HG03196 (cell line): Measurements from ENCODE around the gene PRPH.
"Not testable (repeated sequence)": the region's sequence is repeated elsewhere in the genome, so short reads cannot be mapped to it uniquely, and the experiment has no call there.

Source experiments
- ATAC-seq: cut with Tn5 transposase; IDR thresholded peaks from one replicate; pipeline ENCODE4 v1.9.1; 2021; ENCODE audit not compliant: unreplicated experiment

PRPH gene

GRCh38 chr12:49332441-49332861 lies 37.5 kb downstream of the PRPH start:
- ATAC-seq = no peak

- ATAC-seq = no peak
These were observed 38.0 kb downstream of the PRPH start for GRCh38 chr12:49332891-49333371.

- not testable (repeated sequence) for ATAC-seq
These were observed 38.8 kb downstream of the PRPH start for GRCh38 chr12:49333778-49334177.

- no peak for ATAC-seq
These were observed 39.3 kb downstream of the PRPH start for GRCh38 chr12:49334226-49334625.

GRCh38 chr12:49334681-49335080 lies 39.7 kb downstream of the PRPH start:
- ATAC-seq = no peak

GRCh38 chr12:49335118-49335954 lies 40.4 kb downstream of the PRPH start:
- no peak for ATAC-seq

DNA sequence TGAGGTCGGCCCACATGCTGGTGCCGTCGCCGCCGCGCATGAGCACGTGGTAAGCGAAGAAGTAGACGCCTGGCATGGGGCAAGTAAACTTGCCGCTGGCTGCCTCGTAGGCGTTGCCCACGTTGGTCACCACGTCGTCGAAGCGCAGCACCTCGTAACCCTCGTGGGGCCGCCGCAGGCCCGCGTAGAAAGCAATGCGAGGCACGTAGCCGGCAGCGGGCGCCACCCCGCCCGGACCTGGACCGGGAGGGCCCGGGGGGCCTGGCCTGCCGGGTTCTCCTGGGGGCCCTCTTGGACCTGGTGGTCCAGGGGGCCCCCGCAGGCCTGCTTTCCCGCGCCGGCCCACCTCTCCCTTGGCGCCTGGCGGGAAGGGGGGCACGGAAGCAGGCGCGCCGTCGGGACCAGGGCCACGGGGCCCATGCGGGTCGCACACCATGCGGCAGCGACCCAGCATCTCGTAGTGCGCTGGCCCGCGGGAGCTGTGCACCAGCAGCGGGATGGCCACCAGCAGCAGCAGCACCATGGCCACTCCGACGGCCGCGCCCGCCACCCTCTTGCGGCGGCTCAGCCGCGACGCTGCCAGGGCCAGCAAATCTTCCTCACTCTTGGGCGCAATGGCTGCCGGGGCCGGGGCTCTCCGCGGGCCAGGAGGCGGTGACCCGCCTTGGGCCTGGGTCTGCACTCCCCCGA lies 41.2 kb downstream of the PRPH start:
- no peak for ATAC-seq

- ATAC-seq = no peak
These were observed 42.0 kb downstream of the PRPH start, which contains the start of gene C1QL4 for GRCh38 chr12:49336645-49337584. Gene C1QL4, minus strand, starts transcription at chr12:49337188. Its CDS starts 711 bp downstream, at chr12:49336477.

- no peak for ATAC-seq
These were observed 44.0 kb downstream of the PRPH start for GRCh38 chr12:49338830-49339463.

DNA sequence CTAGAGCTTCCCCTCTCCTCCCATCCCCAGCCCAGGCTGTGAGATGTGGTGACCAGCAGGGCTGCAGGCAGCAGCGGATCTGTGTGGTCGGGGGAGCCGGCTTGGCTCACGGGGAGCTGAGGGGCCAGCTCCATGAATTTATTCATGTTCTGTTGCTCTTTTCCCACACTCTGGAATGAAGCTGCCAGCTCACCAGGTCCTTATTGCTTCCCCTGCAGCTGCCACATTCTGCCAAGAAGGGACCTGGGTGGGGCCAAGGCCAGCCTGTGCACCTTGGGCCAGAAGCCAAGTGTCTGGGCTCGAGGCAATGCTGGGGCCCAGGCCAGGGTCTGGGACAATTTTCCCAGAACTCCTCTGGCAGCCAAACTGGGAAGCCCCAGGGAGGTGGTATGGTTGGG lies 44.5 kb downstream of the PRPH start:
- ATAC-seq = no peak

- no peak for ATAC-seq
These were observed 45.3 kb downstream of the PRPH start for GRCh38 chr12:49340095-49340870.

GRCh38 chr12:49340971-49341776 lies 46.2 kb downstream of the PRPH start:
- ATAC-seq = no peak

- ATAC-seq = no peak
These were observed 46.8 kb downstream of the PRPH start for GRCh38 chr12:49341777-49342065.

- peak; percentile 57 for ATAC-seq
These were observed 47.3 kb downstream of the PRPH start for GRCh38 chr12:49342066-49342913.

DNA sequence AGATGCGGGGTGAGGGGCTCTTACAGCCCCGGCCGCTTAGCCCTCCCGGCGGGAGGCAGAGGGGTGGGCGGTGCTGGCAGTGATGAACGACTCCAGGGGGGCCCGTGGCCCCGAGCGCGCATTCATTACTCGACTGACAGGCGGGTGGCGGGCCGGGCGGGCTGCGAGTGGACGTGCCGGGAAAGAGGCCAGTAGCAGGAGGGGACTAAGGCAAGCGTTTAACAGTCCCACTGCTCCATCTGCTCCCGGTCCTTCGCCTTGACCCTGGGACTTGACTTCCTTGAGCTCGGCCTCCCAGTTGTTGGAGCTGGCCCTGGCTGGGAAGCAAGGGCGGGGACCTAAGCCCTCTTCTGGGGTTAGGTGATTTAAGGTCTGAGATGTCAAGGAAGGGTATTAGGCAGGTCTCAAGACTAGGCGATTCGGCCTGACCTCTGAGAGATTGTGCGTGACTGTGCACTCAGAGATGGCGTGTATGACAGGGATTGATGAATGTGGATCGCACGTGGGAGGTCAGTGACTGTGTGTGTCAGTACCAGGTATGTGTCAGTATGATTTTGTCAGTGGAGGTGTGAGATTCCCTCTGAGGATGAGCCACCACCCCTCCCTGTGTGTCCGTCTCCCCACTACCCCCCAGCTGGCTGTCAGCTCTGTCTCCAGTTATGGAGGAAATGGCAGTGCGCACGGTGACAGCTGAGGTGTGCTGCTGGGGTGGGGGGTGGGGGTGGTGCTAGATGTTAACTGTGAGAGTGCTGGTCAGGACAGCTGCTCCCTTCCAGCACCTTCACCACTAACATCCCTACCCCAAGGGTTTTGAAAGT lies 48.2 kb downstream of the PRPH start:
- ATAC-seq = no peak

DNA sequence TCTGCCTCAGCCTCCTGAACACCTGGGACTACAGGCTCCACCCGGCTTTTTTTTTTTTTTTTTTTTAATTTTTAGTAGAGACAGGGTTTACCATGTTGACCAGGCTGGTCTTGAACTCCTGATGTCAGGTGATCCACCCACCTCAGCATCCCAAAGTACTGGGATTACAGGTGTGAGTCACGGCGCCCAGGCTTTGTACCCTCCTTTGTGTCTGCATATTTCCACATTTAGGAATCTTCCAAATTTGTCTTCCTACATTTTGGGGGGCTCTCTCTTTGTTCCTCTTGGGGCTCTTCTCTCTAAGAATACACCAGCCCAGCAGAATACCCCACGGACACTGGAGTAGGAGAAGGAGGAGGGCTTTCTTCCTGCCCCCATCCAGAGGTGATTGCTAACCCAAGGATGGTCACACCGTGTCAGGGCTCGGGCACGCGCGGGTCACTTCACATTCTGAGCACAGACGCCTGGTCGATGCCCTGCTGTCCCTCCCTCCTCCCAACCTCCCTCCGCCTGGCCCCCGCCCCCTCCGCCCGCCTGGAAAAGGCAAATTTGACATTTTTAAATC lies 49.6 kb downstream of the PRPH start:
- no peak for ATAC-seq
